GM15510 (cell line): ENCODE results near the gene IDH2.

Experiments used
- POLR2A ChIP-seq: IDR thresholded peaks from 3 replicates; pipeline ENCODE4 v1.6.1; 2011; ENCODE audit warnings: borderline replicate concordance; ENCODE audit not compliant: insufficient read length; ENCODE audit errors: extremely low read depth

The IDH2 gene

DNA sequence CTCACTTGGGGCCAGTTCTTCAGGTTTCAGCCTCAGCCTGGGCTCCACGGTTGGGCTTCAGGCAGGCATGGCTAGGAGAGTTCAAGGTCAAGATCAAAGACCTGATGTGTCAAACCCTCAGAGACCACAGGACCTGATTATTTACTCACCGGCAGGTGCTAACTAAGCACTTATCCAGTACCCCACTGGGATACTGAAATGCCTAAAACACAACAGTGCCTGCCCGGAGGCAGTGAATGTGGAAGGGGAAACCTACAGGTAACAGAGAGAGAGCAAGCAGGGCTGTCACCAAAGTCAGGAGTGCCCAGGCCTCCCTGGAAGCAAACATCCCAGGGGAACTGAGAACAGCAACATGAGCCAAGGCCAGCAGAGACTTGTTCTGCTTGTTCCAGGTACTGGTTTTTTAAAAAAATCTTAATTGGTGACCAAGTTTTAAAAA is 6.7 kb downstream of the IDH2 start:
- no peak for TF ChIP-seq POLR2A

DNA sequence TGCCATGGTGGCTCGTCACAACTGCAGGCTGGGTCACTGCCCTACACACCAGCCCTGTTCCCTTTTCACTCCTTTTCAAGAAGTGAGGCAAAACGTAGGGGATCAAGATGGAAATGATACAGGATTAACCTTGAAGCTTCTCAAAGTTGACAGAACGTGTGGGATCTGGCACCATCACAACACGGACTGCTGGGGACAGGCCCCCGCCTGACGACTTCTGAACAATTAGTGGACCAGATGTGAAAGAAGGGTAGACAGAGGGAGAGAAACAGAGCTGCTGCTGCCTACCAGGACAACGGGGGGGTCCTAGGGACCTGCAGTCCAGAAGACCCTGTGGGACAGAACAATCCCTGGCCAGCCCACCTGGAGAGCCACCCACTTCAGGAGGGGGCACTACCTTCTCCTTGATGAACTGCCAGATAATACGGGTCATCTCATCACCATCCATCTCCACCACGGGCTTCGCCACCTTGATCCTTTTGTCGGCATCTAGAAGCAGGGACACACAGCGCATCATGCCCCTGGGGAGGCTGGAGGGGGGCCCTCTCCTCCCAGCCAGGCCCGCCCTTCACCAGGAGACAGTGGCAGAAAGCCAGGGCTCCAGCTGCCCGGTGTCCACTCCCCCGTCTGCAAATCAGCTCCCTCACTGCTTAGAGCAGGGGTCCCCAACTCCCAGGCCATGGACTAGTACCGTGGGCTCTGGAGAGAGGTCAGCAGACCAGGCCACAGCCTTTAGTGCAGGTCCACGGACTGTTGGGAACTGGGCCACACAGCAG is 10.9 kb downstream of the IDH2 start:
- TF ChIP-seq POLR2A, result no peak

DNA sequence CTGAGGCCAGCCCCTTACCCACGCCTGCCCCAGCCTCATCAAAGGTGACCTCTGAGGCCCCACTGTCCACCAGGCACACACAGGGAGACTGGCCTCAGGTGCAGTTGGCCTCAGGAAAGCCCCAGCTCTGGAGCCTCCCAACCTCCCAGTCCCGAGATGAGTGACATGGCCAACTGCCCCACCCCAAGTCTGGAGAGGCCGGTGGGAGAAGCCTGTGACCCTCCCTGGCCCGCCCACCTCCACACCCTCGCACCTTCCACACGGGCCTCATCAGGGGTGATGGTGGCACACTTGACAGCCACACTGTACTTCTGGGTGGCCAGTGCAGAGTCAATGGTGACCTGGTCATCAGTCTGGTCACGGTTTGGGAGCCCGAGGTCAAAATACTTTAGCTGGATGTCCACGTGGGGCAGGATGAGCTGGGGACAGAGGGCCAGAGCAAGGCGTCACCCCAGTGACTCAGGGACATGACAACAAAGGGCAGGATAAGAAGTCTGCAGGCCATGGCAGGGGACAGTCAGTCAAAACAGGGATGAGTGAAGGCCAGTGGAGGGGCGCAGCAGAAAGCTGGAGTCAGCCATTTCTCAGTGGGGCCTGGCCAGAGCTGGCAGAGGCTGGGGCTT is 11.9 kb downstream of the IDH2 start:
- TF ChIP-seq POLR2A, result no peak

DNA sequence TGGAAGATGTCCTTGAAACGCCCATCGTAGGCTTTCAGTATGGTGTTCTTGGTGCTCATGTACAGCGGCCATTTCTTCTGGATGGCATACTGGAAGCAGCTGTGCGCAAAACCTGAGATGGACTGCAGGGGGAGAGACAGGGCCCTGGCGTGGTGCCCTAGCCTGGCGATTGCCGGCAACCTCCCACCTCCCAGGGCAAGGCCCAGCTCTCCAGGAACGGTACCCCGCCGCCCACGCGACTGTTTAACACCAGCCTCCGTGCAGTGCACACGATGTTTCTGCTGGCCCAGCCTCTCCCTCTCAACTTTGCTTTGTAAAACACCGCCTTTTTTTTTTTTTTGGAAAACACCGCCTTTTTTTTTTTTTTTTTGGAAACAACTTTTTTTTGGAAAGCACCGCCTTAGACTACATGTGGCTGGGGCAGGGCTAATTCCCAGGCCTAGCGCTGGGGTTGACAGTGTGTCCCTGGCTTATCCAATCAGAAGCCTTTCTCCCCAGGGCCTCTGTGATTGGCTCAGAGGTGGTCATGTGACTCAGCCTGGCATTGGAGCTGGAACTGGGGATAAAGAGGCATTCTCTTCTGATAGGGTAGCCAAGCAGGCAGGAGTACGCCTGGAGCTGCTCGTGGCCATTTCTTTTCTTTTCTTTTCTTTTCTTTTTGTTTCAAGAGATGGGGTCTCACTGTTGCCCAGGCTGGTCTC is 14.7 kb downstream of the IDH2 start:
- no peak for TF ChIP-seq POLR2A

DNA sequence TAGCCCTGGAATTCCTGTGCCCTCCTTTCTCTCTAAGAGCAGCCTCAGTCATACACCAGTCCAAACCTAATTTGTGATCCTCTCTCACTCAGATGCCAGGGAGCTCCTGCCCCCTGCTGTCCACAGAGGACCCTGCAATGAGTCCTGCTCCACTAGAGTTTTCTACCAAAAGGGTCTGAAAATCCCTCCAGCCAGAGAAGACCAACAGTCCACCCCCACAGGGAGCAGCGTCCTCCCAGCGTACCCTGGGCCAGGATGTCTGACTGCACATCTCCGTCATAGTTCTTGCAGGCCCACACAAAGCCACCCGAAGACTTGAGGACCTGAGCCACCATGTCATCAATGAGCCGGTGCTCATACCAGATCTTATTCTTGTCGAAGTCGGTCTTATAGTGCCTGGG is 15.4 kb downstream of the IDH2 start:
- no peak for TF ChIP-seq POLR2A

DNA sequence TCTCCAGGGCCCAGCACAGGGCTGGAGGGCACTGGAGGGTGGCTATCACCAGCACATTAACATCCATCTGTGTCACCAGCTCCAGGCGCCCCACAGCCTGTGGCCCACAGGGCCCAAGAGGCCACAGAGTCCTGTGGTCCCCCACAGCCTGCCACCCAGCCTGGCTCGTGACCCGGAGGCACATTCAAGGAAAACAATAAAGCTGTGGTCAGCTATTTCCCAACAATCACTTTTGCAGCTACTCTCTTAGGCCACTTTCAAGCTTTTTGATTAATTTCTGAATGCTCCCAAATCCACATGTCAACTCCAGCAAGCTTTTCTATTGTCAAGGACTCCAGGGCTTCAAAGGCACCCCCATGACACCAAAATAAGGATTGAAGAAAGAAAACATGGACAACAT is 16.7 kb downstream of the IDH2 start:
- no peak for TF ChIP-seq POLR2A

DNA sequence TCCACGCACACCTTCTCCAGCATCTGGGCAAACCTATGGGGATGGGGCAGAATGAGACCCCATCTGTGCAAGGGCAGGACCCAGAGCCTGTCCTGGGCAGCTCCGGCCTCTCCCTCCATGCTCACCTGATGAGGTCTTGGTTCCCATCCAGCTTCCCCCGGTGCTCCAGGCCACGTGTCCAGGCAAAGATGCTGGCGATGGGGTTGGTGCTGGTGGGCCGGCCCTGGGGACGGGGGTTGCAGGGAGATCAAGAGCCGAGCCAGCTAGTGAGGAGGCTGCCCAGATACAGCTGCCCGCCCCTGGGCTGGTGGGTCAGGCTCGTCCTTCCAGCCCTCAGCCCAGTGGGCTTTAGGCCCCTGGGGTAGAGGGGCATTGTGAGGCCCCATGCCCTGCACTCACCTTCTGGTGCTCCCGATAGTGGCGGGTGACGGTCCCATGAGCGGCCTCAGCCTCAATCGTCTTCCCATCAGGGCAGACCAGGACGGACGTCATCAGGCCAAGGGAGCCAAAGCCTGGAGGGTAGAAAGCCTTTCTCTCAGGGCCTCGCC is 17.3 kb downstream of the IDH2 start:
- no peak for TF ChIP-seq POLR2A

DNA sequence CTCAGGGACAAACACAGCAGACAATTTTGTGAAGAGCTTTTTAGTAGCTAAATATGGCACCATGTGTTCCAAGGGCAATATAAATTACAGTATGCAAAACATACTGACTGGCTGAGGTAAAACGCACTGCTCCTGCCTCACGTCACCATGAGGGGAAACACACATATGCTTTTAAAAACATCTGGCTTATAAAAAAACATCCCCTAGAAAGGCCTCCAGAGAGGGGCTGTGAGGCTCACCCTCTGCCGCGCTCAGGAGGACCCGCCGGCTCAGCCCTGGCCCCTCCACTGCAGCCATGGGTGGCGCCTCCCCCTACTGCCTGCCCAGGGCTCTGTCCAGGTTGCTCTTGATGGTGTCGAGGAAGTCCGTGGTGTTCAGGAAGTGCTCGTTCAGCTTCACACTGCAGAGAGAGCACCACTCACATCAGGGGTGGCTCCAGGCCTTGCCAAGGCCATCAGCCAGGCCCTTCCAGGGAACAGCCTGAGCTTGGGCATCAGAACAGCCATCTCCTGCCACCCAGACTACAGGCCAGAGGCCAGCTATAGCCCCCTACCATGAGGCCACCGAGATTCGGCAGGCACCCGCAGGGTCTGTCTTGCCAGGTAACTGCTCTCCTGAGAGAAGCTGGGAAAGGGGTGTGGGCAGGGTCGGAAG is 18.2 kb downstream of the IDH2 start:
- no peak for TF ChIP-seq POLR2A

DNA sequence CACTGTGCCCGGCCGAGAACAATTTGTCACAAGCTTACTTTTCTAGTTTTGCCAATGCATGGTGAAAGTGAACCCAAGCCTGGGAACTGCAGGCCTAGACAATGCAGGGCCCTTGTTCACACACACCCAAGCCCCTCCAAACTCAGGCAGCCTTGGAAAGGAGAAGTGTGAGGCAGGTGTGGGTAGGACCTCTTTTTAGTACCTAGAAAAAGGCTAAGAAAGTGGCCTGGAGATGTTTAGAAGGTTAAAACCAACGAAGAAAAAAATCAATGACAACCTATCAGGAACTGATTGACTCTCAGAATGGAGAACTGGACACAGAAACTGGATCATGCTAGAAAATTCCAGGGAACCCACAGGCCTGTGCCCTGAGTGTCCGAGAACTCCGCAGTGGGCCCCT is 18.8 kb downstream of the IDH2 start:
- TF ChIP-seq POLR2A, result no peak

DNA sequence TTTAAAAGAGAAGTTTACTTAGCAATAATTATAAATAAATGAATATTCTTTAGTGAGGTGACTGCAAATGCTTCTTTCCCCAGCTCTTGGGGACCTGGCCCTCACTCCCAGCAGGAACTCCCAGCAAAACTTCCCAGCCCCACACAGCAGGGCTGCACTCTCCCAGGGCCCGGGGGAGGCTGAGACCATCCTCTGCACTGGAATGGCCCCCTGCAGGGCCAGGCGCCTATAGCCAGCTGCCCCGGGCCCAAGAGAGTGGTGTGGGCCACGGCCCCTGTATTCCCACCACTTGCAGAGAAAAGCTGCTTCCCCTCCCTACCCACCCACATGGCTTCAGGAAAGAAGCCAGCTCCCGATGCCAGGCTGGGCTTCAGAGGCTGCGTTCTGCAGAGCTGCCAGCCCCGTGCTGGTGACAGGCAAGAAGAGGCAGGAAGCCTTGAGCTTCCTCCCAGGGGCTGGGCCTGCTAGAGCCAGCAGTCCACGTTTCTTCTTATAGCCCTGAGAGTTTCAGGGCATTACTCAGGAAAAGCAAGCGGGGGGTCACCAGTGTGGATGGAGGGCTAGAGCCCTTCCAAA is 20.0 kb downstream of the IDH2 start:
- no peak for TF ChIP-seq POLR2A

DNA sequence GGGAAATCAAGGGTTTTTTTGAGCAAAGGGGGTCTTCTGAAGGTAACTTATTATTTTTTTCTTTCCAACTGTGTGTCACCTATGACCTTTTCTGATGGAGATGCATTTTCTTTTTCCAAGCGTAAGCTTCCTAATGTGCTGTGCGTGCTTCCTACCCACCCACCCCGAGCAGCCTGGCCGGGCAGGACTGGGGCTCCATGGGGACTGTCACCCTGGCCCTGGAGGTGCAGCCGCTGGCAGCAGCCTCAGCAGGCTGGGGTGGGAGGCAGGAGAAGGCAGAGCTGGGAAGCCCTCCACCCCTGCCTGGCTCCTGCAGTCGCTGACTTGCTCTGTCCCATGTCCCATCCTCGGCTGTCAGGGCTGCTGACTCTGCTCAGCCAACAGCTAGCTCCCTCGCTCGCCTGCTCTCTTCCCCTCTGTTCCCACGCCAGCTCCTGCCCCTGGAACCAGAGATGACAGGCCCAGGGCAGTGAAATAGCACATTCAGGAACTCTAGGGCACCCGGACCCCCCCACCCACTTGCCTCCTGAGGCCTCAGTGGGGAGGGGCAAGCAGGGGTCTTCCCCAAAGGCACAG is 21.4 kb downstream of the IDH2 start:
- no peak for TF ChIP-seq POLR2A

DNA sequence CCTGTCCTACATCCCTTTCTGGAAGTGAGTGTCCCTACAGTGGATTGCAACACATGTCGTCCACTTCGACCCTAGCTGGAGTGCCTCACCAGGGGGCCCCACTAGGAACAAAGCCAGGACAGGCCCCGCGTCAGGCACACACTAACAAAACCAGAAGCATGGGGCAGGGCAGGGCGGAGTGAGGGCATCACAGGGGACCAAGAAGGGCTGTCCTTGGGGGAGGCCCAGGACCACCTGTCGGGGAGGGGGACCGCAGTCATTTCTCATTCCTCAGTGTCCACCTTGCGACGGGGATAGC is 21.9 kb downstream of the IDH2 start:
- TF ChIP-seq POLR2A, result no peak

DNA sequence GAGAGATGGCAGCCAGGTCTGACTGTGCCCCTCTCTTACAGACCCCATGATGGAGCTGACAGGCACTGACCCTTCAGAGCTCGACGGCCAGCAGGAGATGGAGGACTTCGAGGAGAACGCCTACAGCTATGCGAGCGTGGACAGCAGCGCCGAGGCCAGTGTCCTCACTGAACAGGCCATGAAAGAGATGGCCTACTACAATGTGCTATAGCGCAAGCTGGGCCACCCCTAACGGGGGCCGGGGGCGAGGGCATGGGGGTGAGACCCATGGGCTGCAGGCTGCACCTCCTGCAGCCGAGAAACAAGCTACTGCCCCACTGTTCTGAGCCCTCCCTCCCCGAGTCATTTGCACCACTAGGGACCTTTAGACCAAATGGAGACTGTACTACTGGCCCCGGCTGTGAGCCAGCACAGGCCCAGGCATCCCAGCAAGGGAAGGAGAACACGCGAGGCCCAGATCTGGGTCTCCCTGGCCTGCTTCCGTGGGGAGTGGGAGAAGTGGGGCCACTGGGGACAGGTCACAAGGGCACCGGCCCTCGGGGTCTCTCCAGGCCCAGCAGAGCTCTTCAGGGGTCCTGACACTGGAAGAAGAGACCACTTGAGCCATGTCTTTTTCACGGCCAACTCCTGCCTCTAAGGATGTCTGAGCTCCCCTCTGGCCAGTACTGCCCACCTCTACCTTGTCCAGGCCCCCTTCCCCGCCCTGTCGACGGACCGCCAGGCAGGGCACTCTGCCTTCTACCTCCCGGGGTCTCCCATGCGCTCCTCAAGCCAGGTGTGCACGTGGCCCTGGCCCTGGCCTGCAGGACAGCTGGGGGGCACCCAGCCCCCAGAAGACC is 22.4 kb downstream of the IDH2 start:
- no peak for TF ChIP-seq POLR2A

DNA sequence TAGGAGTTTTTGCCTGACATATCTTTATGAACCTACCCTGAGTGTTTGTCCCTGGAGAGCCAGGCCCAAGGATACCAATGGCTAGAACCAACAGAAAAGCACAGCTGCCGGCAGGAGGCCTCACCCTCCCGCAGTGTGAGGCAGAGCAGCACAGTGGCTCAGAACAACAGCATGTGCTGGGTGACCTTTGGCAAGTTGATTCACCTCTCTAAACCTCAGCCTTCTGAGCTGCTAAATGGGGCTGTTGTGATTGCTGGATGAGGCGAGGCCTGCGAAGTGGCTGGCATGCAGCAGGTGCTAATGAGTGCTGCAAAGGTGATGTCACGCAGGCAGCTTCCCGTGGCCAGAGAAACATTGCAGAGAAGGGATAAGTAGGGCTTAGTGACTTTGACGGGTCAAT is 23.3 kb downstream of the IDH2 start:
- TF ChIP-seq POLR2A, result no peak
